Globus pallidus (tissue), 1 donor: ENCODE data around the gene SUSD5.

Experiments
- DNase-seq: peaks from one replicate; pipeline ENCODE4 v3.0.0-alpha.2; 2015; ENCODE audit warnings: low spot score

The SUSD5 gene

DNA sequence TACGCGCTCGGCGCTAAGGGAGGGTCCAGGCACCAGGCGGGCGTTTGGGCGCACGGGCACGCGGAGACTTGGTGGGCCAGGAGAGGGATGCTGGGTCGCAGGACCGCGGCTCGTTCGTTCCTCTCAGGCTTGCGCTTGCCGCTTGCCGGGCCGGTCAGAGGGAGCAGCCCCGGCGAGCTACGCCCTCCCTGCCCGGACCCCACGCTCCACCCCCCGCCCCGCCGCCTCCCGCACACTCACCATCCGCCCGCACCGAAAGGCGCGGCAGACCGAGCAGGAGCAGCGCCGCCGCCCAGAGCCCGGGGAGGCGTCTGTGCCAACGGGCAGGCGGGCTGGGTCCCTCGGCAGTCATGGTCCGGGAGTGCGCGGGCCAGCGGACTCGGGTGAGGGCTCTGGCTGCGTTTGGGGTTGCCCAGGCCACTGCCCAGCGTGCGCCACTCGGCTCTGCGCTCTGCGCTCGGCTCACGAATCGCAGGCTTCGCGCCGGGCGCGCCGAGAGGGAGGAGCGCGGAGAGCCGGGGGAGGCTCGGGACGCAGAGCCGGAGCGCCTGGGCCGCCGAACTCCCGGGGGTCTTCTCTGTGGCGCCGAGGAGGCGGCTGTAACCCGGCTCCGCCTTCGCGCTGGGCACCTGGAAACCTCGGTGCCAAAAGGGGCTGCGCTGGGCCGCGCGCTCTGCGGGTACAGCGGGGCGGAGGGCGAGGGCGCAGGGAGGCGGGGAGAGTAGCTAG is at the start of gene SUSD5:
Gene SUSD5, minus strand, starts transcription at position 365 of the 729 bp plus-strand sequence. Its CDS starts 13 bp downstream, at position 352.
- DNase-seq = no peak

DNA sequence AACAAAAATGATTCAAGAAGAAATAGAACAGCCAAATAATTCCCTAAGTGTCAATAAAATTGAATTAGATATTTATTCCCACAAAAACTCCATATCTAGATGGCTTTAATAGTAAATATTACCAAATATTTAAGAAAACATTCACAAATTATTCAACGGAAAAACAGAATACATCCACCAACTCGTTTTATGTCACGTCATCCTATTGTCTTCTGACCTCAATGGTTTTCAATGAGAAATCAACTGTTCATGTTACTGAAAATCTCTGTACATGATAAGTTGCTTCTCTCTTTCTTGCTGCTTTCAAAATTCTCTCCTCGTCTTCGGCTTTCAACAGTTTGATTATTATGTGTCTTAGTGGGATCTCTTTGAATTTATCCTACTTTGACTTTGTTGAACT is 41.5 kb upstream of the SUSD5 start:
- no peak for DNase-seq

DNA sequence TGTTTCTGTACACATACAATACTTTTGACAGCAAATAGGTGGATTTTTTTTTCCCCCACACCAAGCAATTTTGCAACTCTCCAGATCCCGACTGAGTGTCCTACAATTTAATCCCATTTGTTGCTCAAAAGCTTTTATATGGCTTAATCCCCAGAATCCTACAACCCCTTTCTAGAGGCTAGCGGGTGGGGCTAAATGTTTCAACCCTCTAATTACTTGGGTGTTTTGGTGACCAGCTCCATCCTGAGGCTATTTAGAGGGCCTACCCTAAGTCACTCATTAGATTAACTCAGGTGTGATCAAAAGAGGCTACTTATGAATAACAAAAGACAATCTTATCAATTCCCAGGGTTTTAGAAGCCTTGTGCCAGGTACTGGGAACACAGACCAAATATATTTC is 37.6 kb upstream of the SUSD5 start:
- DNase-seq = no peak

DNA sequence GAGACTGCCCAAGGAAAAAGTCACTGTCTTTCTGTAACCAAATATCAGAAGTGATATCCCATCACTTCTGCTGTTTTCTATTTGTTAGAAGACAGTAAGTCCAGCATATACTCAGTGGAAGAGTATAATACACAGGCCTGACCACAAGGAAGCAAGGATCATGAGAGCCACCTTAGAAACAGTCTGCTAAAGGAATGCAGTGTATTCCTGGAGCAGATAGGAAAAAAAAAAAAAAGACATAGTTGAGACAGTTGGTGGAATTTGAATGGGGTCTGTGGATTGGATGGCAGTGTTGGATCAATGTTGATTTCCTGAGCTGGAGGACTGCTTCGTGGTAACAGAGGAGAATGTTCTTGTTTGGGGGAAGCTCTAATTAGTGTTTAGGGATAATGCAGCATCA is 32.1 kb upstream of the SUSD5 start:
- DNase-seq = no peak

DNA sequence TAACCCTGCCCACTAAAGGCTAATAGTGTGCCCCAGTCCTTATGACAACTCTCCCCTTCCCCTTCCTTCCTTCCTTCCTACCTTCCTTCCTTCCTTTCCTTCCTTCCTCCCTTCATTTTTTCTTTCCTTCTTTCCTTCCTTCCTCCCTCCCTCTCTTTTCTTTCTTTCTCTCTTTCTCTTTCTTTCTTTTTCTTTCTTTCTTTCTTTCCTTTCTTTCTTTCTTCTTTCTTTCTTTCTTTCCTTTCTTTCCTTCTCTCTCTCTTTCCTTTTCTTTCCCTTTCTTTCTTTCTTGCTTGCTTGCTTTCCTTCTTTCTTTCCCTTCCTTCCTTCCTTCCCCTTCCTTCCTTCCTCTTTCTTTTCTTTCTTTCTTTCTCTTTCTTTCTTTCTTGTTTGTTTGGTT is 28.2 kb upstream of the SUSD5 start:
- no peak for DNase-seq

DNA sequence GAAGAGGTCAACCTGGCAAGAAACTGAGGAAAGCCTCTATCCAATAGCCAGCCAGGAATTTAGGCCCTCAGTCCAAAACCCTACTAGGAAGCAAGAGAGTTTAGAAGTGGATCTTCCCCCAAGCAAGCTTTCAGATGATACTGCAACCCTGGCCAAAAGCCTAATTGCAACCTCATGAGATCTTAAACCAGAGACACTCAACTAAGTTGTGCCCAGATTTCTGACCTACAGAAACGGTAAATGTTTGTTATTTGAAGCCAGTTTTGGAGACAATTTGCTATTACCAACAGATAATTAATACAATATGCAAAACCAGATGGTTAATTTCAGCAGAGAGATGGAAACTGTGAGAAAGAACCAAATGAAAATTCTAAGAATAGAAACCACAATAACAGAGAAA is 21.7 kb upstream of the SUSD5 start:
- DNase-seq = no peak

DNA sequence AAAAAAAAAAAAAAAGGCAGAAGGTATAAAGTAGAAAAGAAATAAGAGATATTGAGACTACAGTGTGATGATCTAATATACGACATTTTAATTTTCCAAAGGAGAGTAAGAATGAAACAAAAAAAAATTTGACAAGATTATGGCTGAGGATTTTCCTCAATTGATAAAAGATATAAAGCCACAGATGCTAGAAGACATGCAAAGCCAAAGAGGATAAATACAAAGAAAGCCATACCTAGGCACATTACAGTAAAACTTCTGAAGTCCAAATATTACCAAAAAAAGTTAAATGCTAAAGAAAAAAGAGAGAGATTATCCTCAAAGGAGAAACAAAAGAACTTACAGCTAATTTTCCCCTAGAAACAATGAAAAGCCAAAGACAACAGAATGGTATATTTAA is 20.3 kb upstream of the SUSD5 start:
- no peak for DNase-seq

DNA sequence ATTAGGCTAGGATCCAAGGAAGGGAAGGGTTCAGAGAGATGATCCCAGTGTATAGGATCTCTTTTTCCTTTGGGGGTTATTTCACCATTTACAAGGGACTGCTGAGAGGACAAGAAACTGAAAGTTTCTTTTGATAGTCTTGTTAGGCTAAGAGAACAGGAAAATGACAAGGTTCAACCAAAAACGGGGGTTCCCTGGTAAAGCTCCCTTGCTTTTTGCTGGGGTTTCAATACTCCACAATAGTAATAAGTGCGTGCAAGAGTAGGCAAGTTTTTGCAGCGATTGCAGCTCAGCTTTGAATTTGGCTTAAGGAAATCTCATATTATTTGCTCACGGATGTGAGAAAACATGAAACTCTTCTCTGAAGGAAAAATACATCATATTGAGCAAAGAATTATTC is 18.8 kb upstream of the SUSD5 start:
- DNase-seq = no peak

DNA sequence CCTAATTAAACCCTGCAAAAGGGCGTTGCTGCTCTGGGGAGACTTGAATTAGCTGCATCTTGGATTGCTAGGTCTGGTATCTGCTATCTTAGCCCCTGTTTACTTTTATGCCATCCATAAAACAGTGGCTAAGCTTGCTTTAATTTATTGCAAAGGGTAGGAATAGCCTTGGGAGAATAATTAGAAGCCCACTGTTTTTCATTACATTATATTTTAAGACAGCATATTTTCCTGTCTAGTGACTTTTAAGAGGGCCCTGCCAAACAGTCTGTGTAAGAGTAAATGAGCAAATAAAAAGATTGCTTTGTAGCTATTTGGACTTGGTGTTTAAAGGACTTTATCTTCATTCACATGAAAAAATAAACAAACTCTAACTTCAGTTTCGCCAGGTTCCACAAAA is 17.4 kb upstream of the SUSD5 start:
- no peak for DNase-seq

DNA sequence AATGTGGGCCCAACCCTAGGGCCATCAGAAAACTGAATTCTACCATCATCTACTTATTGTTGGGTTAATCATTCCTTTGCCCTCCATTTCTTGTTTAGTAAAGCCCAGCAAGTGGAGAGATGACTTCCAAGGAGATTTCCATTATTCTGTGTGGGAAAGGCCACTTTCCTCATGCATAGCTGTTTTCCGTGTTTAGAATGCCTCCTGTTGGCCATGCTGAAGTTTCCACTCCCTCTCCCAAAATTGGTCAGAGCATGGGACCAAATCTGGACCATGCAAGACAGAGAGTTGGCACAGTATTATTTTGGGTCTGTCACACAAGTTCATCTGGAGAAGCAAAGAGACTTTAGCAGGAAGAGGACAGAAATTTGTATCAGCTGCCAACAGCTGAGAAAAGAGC is 15.3 kb upstream of the SUSD5 start:
- DNase-seq = no peak

DNA sequence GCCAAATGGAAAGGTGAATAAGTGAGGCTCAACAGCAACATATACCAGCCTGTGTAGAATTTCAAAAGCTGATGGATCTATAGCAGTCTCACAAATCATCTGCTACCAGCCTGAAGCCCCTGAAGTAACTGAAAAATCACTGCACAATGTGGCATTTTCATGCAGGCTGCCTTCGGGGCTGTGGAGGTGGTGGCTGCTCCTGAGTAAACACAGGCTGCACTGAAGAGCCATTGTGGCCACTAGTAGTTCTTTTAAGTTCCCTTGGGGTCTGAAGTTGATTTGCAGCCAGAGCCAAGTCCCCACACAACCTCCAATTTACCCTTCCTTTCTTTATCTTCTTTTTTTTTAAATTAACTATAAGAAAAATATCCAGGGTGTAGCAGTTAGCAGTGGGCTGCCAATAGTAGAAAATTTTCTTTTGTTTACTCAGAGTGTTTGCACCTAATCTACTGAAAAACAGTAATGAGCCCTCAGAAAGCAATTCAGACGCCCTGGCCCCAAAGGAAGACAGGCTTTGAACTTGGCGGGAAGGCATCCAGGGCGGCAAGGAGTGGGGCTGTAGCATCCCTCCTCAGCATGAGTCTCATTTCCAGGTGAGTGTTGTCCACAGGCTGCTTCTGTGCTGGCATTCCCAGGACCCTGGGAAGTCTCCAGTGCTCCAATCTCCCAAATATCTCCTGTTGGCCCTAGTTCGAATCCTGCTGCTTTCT is 13.3 kb upstream of the SUSD5 start:
- DNase-seq = no peak

DNA sequence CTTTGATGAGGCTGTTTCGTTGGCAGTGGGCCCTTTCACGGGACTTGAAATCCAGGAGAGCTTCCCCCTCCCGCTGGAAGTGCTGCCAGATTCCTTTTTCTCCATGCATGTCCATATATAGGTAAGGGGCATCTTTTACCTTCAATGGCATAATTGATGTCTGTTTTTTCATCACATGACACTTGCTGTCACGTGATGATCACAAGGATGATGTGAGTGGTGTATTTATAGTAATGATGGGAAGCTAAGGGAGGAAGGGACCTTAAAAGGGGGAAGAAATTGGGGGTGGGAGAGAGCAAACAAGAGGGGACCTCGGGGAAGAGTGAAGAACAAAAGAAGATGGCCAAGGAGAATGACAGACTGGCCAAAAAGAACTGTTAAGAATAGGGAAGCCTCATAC is 11.3 kb upstream of the SUSD5 start:
- DNase-seq = no peak

DNA sequence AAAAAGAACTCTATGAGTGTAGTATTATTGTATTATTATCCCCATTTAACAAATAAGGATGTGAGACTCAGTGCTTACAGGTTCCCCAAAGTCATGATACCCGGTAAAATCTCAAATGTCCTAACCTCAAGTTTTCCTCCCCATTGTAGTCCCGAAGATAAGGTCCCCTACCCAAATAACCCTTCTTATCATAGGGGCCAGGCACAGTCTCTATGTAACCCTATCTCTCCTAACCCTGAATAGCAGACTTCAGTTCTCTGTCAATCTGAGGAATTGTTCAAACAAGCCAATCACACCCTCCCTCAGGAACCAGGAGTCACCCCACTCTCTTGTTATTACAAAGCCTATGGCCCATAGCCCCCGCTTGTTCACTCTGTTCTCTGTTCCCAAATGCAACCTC is 10.5 kb upstream of the SUSD5 start:
- DNase-seq = no peak

DNA sequence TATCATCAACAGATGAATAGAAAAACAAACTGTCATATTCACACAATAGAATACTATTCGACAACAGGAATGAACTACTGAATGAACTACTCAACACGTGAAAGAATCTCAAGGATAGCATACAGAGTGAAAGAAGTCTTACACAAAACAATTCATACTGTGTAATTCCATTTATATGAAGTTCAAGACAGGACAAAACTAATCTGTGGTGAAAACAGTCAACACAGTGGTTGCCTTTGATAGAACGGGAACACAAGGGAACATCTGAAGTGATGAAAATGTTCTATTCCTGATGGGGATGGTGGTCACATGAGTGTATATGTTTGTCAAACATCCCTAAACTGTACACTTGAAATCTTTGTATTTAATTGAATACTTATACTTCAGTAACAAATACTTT is 2.6 kb upstream of the SUSD5 start:
- DNase-seq = no peak

DNA sequence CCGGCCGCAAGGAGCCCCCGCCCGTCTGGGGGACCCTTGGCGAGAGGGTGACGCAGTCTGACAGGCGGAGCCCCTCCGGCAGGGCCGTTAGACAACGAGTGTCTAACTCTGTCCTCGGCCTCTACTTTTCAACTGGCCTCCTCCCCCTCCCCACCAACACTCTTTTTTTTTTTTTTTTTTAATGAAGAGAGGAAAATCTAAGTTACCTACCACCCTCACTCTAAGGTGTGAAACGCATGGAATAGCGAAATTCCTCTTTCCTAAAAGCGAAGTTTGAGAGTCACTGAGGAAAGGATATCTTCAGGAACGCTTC is 521 bp upstream of the SUSD5 start:
- no peak for DNase-seq

DNA sequence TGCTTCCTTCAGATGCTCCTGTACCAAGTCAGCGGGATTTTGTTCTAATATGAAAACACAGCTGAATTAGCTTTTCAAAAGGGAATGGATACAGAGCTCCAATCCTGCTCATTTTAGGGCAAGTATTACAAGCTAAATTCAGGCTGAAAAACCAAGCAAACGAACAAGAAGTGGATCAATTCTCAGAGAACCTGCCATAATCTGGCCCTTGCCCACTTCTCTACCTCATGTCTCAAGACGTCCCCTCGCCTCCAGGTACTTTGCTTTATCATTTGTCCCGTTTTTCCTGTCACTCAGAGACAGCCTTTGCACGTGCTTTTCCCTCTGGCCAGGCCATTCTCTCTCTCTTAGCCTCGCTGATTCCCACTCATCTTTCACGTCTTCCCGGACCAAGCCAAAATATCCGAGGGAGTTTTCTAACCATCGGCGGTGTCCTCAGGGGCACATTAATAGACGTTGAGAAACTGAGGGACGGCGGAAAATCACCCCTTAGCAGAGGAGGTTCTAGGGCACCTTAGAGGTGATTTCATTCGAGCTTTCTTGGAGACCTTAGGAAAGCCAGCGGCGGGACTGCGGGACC is 654 bp downstream of the SUSD5 start:
- DNase-seq = no peak

DNA sequence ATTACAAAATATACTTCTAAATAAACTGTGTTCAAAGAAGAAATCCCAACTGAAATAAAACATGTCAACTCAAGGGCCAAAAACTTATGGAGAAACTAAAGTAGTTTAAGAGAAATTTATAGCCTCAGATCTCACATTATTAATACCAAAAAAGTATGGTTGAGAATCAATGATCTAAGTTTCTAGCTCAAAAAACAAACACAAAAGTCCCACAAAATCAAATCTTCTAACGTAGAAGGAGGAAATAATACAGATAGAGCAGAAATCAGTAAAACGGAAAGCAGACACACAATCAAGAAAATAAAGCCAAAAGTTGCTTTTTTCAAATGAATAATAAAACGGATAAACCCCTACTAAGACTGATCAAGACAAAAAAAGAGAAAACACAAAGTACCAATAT is 2.9 kb downstream of the SUSD5 start:
- DNase-seq = no peak

DNA sequence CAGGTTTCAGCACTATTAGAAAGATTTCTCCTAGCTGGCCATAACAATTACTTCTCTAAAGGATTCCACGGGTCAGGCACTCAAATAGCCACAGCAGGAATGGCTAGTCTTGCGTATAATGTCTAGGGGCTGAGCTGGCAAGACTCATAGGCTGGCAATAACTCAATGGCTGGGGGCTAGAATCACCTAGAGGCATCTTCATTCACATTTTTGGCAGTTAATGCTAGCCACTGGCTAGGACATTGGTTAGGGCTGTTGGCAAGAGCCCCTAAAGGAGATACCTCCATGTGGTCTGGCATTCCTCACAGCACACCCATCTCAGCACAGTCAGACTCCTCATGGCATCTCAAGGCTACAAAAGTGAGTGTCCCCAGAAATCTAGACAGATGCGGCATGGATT is 6.2 kb downstream of the SUSD5 start:
- no peak for DNase-seq

DNA sequence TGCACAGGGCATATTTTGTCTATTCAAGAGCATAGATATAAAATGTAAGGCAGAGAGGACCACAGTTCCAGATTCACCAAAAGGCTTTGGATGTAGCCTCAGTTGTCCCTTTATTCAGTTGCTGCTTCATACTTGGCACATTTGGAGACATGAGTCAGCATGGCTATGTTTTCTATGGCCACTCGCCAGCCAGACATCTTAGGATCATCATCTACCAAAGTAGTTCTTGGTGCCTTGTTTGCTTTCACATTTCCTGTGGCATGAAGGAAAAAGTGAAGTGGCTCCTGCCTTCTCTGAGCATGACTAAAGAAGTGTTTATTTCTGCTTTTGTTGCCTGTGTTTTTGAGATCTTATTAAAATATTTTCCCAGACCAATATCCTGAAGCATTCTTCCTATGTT is 7.2 kb downstream of the SUSD5 start:
- no peak for DNase-seq

DNA sequence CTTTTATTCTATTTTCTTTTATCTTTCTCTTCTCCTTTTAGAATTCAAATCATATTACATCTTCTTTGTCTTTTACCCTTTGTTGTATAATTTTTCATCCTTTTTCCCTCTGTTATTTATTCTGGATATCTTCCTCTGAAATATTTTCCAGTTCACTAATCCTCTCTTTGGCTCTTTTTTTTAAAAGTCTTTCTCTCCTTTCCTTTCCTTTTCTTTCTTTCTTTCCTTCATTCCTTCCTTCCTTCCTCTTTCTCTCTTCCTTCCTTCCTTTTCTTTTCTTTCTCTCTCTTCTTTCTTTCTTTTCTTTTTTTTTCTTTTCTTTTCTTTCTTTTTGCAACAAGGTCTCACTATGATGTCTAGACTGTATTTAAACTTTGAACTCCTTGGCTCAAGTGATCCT is 9.3 kb downstream of the SUSD5 start:
- DNase-seq = no peak

DNA sequence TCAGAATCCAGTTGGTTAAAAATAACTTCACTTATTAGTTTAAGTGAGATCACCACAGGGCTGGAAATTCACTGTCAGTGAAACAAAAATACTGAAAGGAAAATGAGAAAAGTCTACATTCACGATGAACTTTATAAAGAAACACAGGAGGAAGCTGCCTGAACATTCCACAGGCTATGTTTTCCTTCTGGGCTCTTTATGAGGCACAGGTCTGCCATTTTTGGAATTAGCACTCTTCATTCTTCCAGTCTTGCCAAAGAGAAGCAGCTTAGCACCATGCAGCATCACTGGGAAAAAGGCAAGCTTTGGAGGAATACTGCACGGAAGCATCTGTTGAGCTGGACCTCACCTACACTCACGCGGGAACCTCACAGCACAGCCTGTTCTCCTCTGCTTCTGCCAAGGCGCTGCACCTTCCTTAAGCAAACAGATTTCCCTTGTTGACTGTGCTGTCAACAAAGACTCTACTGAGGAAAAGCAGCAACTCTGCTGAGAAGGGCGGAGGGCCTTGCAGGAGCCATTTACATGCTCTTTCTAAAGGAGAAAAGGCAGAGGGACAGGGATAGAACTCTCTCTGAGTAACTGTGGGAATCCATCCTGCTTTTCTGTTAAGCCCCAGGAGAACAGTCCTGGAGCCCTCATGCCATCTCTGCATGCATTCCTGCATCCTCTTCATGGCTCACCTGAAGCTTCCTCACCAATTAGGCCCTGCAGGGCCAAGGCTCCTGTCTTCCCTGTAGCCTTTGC is 15.7 kb downstream of the SUSD5 start:
- no peak for DNase-seq

DNA sequence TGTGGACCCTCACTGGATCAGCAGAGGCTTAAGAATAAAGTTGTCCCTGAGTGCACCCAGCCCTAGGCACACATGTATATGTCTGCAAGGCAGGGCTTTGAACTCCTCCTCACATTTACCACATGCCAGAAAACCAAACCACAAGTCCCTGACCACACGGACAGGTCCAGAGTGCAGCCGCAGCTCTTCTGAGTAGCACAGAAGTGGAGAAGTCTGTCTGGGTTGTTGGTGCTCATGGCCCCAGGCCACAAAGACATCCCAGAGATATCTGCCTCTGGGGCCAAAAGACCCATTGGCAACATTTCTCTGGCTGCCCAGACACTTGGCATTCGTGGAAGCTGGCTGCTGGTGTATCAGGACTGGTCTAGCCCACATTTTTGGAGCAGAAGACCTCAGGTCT is 17.4 kb downstream of the SUSD5 start:
- no peak for DNase-seq

DNA sequence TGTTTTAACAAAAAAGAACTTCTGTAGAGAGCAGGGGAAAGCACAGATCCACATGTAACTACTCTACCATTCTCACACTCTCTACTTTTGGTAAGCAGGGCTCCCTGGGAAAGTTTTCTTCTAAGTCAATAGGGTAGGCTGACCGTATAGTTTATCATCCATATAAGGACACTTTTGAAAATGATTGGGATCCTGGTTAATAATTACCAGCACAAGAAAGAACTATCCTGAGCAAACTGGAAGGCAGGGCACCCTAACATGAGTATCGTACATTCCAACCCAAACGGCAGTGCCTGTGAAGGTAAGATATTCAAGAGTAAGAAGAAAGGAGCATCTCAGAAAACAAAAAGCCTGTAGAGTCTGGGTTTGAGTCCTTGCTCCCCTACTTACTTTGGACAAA is 22.1 kb downstream of the SUSD5 start:
- no peak for DNase-seq
